BE2C (cell line): ENCODE results near the gene FBXL7.

Experiments
- DNase-seq: peaks from one replicate; pipeline ENCODE4 v3.0.0-alpha.2; 2020
- H3K27me3 ChIP-seq: fragments of 250-450 bp; sonication (Bioruptor Pico); 2 replicates; pipeline ENCODE4 v1.5.1; 2020; ENCODE audit warnings: mild to moderate bottlenecking
- H3K36me3 ChIP-seq: fragments of 250-450 bp; sonication (Bioruptor Pico); 2 replicates; pipeline ENCODE4 v1.5.1; 2020; ENCODE audit warnings: mild to moderate bottlenecking
- H3K4me1 ChIP-seq: fragments of 250-450 bp; sonication (Bioruptor Pico); 2 replicates; pipeline ENCODE4 v1.5.1; 2020
- H3K4me3 ChIP-seq: 2 replicates; pipeline ENCODE4 v1.5.1; 2011; ENCODE audit warnings: low read depth, low read length
- H3K9me3 ChIP-seq: fragments of 250-450 bp; sonication (Bioruptor Pico); 2 replicates; pipeline ENCODE4 v1.5.1; 2020
- CTCF ChIP-seq: IDR thresholded peaks from 2 replicates; pipeline ENCODE4 v1.5.1; 2012; ENCODE audit warnings: mild to moderate bottlenecking, low read depth, low read length

Gene FBXL7

GRCh38 chr5:15496886-15497285, 3.1 kb upstream of the FBXL7 start:
- Histone ChIP-seq H3K36me3 (no peaks in the 10 kb centered on the region), H3K4me3 (no peak overlapping the region), H3K9me3 (no peaks in the 10 kb centered on the region), H3K27me3 (0 out of 2 replicates have a peak, but pooled peaks cover 3% of the 10 kb centered on the region), H3K4me1 (peaks cover 5% of the 10 kb centered on the region; the same call in 1 of the 2 replicates)
- TF ChIP-seq CTCF, result no peak
- DNase-seq, result no peak

DNA sequence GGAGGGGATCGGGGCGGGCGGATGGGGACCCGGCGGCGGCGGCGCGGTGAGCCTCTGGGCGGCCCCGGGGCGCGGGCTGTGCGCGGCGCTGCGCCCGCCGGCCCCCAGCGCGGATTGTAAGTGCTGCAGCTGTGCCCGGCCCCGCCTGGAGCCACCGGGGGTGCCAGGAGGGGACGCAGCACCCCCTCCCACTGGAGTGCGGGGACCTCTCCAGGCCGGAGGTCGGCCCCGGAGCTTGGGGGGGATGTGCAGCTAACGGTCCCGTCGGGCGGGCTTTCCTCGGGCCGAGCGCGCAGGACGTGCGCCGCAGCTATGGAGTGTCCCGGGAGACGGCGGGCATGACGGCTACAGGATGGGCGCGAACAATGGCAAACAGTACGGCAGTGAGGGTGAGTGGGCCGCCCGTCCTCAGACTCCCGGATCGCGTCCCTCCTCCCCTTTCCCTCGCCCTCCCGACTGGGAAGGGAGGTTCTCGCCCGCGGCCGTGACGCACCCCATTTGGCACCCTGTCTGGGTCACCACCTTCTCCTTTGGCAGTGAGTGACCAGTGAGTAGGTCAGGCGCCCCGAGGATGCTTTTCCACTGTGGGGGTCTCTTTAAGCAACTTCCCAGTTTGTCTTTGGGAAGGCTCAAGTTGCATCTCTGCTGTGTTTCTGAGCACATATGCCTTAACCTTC, 483 bp downstream of the FBXL7 start:
- peaks cover 5% of the 10 kb centered on the region; the same call in 1 of the 2 replicates for H3K4me1 ChIP-seq
- H3K4me3 ChIP-seq, result peak overlapping the region; percentile 72
- no peak for TF ChIP-seq CTCF
- 0 out of 2 replicates have a peak, but pooled peaks cover 3% of the 10 kb centered on the region for H3K27me3 ChIP-seq
- H3K36me3 ChIP-seq, result no peaks in the 10 kb centered on the region
- H3K9me3 ChIP-seq, result no peaks in the 10 kb centered on the region
- peak; percentile 50 for DNase-seq

DNA sequence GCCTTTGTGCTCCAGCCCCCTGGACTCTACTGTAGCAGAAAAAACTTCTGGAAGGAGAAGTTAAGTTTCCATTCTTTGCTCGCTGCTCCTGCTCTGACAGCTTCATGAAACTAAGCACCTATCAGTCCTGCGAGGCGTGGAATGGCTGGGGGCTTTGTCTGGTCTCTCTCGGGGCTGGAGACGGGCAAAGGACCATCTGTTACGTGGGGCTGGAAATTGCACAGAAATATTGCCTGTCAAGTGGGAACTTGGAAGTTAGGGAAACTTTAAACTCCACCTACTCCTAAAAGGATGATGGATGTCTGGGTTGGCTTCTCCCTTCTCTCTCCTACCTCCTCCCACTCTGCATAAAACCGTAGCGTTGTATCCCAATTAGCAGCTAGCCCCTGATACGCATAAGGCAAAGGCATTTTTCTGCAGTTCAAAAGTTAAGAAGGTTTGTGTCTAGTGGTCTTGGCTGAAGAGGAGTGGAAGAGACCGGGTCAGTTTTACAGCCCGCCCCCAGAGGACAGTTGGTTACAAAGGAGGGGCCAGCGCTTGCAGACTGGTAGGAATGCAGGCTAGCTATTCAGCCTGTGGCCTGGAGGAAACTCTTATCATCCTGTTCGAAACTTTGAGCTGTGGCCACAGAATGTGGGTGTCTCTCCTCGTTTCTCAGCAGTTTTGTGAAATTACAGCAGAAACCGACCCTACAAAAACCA, 1.3 kb downstream of the FBXL7 start:
- Histone ChIP-seq H3K27me3 (0 out of 2 replicates have a peak, but pooled peaks cover 3% of the 10 kb centered on the region), H3K36me3 (no peaks in the 10 kb centered on the region), H3K4me3 (peak overlapping the region; percentile 72), H3K4me1 (no peaks in the 10 kb centered on the region; the same call in 1 of the 2 replicates), H3K9me3 (no peaks in the 10 kb centered on the region)
- peak; percentile 63 for DNase-seq
- peak; percentile 46 for TF ChIP-seq CTCF

GRCh38 chr5:15502208-15502607, 2.2 kb downstream of the FBXL7 start:
- Histone ChIP-seq H3K27me3 (0 out of 2 replicates have a peak, but pooled peaks cover 3% of the 10 kb centered on the region), H3K4me3 (no peak overlapping the region), H3K36me3 (no peaks in the 10 kb centered on the region), H3K4me1 (no peaks in the 10 kb centered on the region), H3K9me3 (no peaks in the 10 kb centered on the region)
- DNase-seq, result no peak
- no peak for TF ChIP-seq CTCF

GRCh38 chr5:15506146-15506545, 6.2 kb downstream of the FBXL7 start:
- no peak overlapping the region for H3K4me3 ChIP-seq
- H3K27me3 ChIP-seq, result no peaks in the 10 kb centered on the region
- no peak for DNase-seq
- H3K9me3 ChIP-seq, result no peaks in the 10 kb centered on the region
- no peak for TF ChIP-seq CTCF
- H3K36me3 ChIP-seq, result no peaks in the 10 kb centered on the region
- H3K4me1 ChIP-seq, result no peaks in the 10 kb centered on the region

DNA sequence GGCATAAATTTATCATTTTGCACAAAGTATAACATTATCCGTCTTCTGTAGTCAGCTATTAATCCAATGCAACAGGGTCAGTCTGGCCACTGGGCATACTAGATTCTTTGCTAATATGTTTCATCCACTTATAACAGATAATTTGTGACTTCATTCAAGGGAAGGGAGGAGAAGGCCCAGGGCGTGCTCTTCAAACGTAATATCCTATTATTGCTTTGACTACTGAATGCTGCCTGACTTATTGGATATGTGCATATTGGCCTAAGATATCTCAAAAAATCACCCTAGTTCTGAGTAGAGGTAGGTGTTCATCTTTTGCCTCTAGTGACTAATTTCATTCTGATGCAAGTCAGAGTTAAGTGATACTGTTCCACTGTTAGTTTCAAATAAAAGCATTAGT, 6.9 kb downstream of the FBXL7 start:
- Histone ChIP-seq H3K4me3 (no peak overlapping the region), H3K9me3 (no peaks in the 10 kb centered on the region), H3K36me3 (no peaks in the 10 kb centered on the region), H3K4me1 (no peaks in the 10 kb centered on the region), H3K27me3 (no peaks in the 10 kb centered on the region)
- DNase-seq, result no peak
- TF ChIP-seq CTCF, result no peak
